ENCODE results near the gene PLXNA2.

PLXNA2 gene

DNA sequence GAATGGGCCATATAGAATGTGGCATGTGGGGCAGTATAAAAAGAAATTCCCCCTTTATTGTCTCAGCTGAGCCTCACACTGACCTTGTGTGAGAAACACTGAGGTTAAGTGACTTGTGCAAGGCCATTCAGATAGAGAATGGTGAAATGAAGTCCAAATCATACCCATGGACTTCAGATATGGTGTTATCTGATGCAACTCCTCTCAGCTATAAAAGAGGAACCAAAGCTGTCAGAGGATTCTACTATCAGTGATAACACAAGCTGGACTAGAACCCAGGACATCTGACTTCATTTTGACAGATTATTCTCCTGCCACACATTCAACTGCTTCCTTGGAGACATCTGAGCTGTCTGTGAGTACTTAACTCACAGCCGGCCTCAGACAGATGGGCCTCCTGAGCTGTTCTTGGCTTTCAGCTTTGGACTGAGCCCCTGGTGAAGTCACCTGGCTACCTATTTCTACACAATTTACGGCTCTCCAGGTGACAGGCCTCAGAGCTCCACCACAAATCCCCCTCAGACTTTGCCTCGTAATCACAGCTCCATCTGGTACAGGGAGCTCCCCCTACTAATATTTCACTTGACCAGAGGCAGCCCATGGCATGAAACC, 104.6 kb downstream of the PLXNA2 start:
- no peak for DNase-seq (ENCODE audit: low spot score)

DNA sequence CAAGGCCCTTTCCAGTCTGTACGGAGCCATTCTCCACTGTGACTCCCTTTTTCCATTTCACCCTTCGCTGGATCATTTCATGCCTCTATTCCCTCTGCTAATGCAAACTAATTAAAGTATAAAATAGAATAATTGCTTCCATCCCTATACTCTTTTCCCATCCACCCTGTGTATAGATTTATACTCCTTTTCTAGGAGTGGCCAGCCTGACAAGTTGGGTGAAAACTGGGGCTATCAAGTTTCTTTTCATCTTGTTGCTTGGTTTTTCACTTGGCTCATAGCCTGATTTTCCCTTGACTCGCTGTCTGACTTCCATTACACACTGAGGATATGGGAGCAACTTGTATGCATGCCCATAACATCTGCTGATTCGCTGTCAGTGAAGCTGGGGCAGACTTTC, 107.0 kb downstream of the PLXNA2 start:
- DNase-seq (ENCODE audit: low spot score) = no peak

DNA sequence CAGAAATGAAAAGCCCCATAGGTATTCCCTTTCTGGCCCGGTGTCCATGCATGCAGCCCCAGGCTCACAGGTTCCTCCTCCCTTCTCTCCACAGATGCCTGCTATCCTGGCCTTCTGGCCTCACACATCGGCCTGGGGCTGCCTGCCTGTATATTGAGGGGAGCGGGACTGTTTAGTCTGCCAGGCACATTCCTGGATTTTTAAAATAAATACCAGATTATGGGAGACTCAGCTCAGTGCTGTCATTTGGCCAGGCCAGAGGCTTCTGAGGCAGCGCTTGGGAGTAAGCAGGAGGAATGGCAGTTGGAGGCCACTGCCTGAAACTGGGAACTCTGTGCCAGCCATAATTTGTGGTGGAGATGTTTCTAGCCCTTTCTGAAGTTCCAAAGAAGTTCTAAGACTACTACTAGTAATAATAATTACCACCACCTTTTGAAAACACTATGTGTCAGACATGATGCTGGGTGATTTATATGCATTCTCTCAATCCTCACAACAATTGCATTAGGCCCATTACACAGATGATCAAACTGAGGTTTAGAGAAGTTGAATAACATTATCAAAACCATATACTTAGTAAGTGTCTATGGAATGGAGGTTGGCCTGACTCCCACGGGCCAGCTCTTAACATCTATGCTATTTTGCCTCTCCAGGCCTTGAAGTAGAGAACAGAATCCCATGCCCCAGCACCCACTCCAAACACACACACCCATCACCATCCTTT, 107.6 kb downstream of the PLXNA2 start:
- no peak for DNase-seq (ENCODE audit: low spot score)

DNA sequence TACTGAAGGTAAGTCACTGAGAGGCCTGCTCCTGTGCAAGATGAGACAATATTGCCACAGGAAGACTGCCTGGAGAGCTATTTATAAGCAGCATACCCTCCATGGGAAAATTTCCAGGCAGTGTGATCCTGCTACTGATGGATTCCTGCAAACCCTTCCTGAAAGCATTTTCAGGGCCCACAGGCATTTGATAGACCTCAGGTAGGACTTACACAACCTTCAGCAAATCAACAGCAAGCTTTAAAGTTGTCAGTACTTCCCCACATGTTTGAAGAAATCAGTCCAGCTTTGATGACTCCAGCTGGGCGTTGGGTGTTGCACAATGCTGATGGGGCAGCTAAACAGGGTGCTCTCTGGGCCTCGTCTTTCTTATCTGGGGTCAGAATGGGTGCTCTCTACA, 108.8 kb downstream of the PLXNA2 start:
- DNase-seq (ENCODE audit: low spot score) = no peak

DNA sequence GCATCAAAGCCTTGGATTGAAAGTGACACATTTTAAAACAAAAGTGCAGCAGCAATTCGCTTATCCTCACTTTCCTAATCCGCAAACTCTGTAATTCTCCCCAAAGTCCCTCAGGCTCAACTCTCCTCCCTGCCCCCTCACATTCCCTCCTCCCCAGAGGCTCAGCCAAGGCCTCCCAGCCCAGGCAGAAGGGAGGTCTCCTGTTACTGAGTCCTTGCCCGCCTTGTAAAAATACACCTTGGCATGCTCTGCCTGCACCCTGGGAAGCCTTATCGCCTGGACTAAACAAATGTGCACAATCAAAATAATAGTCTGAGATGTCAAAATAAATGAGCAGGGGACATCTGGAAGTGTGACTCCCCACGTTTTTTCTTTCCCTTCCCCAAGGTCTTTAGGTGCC, 109.7 kb downstream of the PLXNA2 start:
- no peak for DNase-seq (ENCODE audit: low spot score)

DNA sequence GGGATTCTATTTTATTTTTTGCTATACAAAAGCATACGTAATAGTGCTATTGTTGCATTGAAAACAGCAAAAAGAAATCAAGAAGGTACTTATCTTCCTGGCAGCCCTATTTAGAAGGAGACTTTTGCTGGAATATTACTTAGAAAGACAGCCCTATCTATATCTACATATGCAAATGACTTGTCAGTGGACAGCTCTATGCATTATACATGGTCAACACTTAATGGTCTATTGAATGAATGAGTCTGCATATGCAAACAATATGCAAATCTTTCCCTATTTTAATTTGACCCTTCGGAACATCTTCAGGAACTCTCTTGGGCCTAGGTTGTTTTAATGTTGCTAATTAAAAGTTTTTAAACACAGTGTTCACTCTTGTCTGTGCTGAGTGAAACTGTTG, 110.8 kb downstream of the PLXNA2 start:
- no peak for DNase-seq (ENCODE audit: low spot score)

DNA sequence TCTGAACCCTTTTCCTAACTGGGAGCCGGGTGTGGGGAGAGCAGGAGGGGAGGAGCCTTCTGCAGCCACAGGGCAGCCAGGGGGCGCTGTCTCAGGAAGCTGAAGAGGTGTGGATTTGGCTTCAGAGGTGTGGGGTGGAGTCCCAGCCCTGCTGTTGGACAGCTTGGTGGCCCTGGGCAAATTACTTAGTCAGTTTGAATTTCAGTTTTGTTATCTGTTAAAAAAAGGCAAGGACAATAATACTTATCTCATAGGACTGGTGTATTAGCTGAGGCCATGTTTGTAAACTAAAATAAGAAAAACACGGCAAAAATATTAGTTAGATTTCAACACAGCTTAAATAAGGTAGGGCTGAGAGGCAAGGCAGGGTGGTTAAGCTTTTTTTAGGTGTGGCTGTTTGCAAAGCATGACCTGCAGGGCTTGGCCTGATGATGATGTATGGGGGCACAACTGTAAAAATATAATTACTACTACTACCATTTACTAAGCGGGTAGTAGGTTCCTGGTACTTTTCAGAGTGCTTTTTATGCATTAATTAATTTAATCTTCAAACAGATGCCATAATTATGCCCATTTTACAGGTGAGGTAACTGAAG, 111.8 kb downstream of the PLXNA2 start:
- DNase-seq (ENCODE audit: low spot score) = no peak

DNA sequence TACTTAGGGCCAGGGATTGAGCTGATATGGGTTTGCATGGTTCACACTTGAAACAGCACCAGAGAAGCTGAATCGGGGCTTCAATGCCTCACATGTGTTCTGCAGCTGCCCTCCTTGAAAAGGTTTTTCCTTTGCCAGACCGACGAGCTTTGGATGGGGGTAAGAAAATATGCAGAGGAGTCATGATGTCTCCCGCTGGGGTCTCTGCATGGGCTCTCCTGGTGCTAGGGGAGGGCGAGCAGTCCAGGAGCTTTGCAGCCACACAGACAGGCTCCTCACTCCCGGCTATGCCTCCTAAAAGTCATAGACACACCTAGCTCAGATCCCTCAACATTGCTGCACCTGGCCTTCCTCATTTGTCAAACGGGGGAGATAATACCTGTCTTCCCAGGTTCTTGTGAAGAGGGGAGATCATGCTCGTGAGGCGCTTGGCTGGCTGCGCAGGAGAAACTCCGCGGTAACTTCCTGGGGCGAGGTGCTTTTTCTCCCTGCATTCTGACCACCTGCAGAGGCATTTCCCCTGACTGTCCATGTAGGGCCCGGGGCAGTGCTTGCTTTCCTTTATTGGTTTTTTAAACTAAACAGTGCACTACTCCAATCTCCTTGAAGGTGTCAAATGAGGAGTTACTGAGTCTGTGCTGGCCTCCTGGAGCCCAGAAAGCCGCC, 112.4 kb downstream of the PLXNA2 start:
- no peak for DNase-seq (ENCODE audit: low spot score)

DNA sequence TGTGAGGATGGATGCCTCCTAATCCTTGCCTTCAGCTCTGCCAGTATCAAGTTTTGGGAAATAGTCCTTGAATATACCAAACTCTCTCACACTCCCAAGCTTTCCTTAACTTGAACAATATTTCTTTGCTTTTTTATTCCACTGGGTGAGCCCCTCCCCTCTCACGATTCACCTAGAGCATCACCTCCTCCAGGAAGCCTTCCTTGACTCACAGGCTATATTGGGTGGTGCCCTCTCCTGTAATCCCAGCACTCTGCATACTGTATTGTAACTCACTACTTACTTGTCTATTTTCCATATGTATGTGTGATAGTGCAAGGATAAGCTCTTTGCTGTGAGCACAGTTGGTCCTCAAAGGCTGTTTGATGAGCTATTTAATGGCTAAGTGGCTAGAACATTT, 114.7 kb downstream of the PLXNA2 start:
- DNase-seq (ENCODE audit: low spot score) = no peak

DNA sequence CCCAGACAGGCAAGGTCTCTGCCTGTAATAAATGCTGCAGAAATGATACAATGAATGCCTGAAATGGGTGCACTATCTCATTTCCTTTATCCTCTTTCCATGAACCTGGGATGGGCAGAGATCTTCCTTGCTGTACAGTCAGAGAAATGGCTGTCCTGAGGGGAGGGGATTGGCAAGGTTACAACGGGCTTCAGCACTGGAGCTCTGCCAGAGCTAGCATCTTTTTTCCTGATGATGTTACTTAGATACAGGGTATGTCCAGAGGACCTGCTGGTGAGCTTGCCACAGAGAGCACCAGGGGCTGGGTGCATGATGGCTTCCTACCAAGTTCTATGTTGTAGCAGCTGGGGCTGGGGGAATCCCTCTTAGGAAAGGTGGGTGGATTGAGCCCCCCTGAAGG, 115.1 kb downstream of the PLXNA2 start:
- DNase-seq (ENCODE audit: low spot score) = no peak

DNA sequence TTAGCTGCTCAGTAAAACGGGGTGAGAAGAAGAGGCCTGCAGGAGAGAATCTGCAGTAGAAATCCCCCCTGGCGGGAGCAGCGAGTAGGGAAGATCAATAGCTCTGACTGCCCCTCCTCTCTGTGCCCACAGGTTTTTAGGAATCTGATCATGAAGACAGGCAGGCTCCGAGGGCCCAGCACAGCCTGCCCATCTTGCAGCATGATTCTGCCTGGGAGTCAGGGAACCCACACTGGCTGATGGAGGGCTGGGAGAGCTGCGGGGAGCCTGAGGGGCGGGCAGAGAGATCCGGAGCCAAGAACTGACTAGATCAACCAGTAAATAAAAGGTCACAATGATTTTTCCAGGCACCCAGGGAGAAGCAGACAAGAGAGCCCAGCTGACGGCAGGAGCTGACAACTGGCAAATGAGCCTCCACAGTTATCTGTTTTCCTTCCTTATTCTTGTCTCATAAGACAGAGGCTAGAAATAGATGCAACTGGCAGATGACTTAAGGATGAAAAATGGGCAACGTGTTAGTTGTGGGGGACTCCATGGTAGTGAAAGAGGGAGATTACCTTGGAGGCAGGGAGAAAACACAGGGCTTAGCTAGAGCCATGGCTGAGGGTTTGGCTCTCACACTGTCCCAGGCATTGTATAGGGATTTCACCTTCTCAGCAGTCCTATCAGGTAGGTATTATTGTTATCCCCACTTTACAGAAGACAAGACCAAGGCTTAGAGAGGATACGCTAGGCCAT, 116.2 kb downstream of the PLXNA2 start:
- DNase-seq (ENCODE audit: low spot score) = no peak

DNA sequence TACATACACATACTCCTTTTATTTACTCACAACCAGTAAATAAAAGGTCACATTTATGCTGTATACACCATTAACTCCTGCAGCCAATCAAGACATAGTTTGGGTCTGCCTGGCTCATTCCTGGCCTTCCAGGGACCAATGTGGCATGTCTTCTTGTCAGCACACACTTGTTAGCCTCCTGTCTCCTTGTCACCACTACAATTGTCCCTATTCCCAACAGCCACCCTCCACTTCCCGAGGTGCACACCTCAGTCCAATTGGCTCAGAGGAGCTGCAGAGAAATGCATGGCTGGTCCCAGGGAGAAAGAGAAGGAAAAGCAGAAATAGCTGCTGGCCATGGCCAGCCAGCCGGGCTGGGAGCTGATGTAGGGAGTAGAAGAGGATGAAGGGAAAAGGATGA, 116.9 kb downstream of the PLXNA2 start:
- DNase-seq (ENCODE audit: low spot score) = no peak

DNA sequence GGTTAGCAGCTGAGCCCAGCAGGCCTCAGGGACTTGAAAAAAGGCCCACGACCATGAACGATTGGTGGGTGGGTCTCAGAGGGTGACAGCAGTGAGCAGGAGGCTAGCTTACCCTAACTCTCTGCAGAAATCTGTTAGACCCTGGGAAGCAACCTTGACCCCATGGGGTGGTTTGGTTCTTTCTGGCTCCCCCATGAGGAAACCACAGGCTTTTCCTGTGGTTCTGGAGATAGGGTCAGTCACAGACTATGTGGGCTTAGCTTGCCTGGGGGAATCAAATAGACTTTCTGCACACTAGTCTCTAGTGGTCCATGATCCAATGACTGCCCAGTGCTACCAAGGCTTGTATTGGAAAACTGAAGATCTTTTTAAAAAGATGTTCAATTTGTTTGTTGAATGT, 118.1 kb downstream of the PLXNA2 start:
- no peak for DNase-seq (ENCODE audit: low spot score)

DNA sequence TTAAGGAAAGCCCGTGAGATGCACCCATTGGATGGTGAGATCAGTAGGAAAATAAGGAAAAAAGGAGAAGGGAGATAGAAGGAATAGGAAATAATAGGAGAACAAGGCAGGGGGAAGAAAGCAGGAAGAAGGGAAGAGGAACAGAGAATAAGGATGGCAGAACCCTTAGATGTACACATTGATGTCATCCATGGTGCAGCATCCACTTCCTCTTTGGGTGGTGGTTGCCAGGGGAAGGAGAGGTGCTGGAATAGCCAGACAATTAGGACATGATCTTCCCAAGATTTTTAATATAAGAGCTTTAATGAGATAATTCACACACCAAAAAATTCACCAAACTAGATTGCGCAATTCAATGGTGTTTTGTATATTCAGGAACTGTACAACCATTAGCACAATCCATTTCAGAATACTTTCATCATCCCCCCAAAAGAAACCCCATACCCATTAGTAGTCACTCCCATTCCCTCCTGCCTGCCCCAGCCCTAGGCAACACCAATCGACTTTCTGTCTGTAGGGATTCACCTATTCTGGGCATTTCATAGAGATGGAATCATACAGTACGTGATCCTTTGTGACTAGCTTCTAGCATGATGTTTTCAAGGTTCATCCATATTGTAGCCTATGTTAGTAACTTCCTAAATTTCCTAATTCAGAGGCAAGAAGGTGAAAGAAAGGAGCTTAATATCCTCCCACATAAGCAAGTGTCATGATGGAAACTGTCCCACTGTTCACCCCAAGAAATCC, 121.4 kb downstream of the PLXNA2 start:
- no peak for DNase-seq (ENCODE audit: low spot score)

DNA sequence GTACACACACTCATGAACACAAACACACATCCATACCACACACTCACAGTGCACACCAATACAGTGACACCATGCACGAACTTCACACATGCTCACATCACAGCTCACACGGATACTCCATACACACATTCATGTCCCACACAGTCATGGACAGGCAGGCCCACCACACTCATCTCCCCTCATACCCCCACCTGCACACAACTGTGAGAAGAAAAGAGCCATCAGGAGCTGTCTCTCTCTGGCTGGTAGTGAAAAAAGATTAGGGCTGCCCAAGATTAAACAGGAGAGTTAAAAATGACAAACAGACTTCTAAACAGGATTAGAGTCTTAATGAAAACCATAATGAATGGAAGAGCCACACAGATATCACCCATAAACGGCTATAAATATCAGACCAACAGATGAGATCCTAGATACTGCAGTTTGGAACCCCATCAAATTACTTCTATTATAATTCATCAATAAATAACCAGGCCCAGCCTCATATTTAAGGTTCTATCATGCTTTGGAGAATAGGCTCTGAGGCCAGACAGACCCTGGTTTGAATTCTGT, 122.3 kb downstream of the PLXNA2 start:
- DNase-seq (ENCODE audit: low spot score) = no peak

DNA sequence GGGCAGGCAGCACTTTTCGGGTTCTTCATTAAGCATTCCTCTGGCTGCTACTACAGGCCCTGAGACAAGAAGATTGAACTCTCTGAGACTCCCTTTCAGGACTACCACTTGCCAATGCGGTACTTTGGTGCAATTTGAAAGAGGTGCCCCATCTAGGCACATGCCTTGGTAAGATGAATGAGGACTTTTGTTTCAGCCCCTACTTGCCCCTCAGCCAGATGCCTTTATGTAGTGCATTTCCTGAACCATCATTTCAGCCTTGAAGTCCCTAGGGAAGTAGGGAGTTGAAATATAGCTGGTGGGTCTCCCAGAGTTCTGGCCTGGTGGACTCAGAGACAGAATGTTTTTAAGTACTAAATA, 123.8 kb downstream of the PLXNA2 start:
- DNase-seq (ENCODE audit: low spot score) = no peak

DNA sequence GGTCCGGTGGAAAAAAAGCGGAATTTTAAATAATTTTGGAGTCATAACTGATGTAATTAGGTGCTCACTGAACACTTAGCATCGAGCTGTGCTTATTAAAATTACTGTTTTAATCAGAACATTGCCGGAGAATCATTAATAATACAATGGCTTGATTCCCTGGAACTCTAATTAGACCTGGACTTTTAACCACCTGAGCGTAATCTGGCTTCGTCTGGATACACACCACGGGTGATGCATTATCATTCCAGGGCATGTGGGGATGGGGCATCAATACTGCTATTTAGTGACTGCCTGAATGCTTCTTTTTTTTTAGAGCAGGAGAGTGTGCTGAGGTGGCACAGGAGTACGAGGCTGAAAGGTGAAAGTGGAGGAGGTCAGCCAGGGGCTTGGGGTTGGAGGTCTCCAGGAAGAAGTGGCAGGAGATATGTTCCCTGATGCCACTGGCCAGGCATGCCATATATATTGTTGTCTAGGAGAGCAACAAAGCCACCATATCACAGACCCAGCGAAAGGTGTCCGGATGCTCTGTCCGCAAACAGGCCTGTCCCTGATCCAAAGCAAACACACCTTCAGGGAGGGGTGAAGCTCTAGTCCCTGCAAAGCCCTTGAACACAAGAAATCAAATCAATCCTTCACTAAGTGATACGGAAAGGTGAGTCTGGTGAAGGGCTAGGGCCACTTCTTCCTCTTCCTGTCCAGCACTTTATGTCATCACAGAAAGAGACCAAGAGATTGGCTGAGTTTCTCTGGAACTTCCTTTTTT, 125.2 kb downstream of the PLXNA2 start:
- no peak for DNase-seq (ENCODE audit: low spot score)

DNA sequence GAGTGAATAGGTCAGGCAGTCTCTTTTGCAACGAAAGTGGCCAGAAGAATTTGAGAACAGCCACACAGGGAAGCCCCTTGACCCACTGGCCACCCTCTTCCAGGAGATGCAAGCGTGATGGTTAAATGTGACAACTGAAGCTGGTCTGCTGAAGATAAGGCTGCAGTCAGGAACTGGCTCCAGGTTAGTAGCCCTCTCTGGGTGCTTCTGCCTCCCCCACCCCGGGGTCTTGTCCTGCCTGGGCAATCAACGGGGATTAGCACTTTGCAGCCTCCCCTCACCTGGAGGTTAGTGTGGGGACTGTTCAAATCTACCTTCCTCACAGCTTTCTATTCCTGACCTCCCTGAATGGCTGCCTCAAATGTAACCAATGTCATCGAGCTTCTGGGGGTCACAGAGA, 125.9 kb downstream of the PLXNA2 start:
- DNase-seq (ENCODE audit: low spot score) = no peak

DNA sequence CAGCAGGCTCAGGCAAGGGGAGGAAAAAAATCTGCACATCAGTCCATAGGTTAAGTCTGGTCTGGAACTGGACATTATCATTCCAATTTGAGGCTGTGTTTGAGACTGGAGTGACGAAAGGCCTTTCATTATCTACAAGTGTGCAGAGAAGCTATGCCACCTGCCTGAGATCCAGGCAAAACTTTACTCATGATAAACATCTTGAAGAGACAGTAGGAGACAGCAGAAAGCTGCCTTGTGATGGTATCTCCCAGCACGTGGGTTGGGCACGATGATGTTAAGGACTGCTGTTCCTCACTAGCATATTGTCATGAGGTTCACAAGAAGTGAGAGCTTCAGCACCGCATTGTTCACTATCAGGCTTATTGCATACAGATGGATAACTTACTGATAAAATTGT, 126.4 kb downstream of the PLXNA2 start:
- no peak for DNase-seq (ENCODE audit: low spot score)

DNA sequence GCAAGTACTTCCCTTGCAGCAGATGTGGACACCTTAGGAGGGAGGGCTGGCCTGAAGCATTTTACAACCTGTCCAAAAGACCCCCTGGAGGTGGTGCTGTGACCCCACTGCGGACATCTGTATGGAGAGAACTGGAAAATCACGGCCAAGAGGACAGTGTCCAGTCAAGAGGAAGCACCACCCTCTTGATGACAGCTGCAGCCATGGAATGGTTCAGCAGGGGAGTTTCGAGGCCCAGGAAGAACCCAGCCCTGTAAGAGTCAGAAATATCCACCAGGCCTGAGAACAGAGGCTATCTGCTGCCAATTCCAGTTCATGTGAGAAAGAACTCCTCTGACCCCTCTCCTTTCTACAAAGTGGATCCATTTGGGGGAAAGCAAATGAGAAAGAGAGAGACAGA, 126.8 kb downstream of the PLXNA2 start:
- no peak for DNase-seq (ENCODE audit: low spot score)

Data from left forelimb (tissue), 1 donor.